HG02973 (cell line): ENCODE data around the gene NOD2.

ENCODE experiments used
- ATAC-seq: cut with Tn5 transposase; IDR thresholded peaks from one replicate; pipeline ENCODE4 v1.9.1; 2021; ENCODE audit warnings: moderate library complexity; ENCODE audit not compliant: unreplicated experiment

The NOD2 gene

GRCh38 chr16:50741225-50741780 lies 47.9 kb downstream of the NOD2 start:
- ATAC-seq, result no peak

GRCh38 chr16:50741781-50742575 lies 48.6 kb downstream of the NOD2 start, which contains the start of gene CYLD:
Gene CYLD, plus strand, starts transcription at chr16:50742086. Its CDS starts 7,613 bp downstream, at chr16:50749699.
- peak; percentile 90 for ATAC-seq

GRCh38 chr16:50742576-50743200 lies 49.3 kb downstream of the NOD2 start:
- ATAC-seq, result no peak

- no peak for ATAC-seq
Measured at GRCh38 chr16:50743581-50744225, 50.3 kb downstream of the NOD2 start.

- no peak for ATAC-seq
Measured at GRCh38 chr16:50744881-50745280, 51.5 kb downstream of the NOD2 start.

- no peak for ATAC-seq
Measured at GRCh38 chr16:50745940-50746339, 52.5 kb downstream of the NOD2 start.

GRCh38 chr16:50747207-50747956 lies 54.0 kb downstream of the NOD2 start:
- peak; percentile 51 for ATAC-seq

- ATAC-seq, result no peak
Measured at GRCh38 chr16:50751528-50751927, 58.1 kb downstream of the NOD2 start.

- ATAC-seq, result no peak
Measured at GRCh38 chr16:50752471-50753235, 59.2 kb downstream of the NOD2 start.

- no peak for ATAC-seq
Measured at GRCh38 chr16:50756473-50756872, 63.1 kb downstream of the NOD2 start.

GRCh38 chr16:50761267-50761666 lies 67.9 kb downstream of the NOD2 start:
- ATAC-seq, result no peak

GRCh38 chr16:50762241-50762640 lies 68.8 kb downstream of the NOD2 start:
- ATAC-seq, result no peak

- ATAC-seq, result no peak
Measured at GRCh38 chr16:50763211-50763610, 69.8 kb downstream of the NOD2 start.

- no peak for ATAC-seq
Measured at GRCh38 chr16:50765260-50765659, 71.9 kb downstream of the NOD2 start.

- ATAC-seq, result no peak
Measured at GRCh38 chr16:50765861-50766260, 72.5 kb downstream of the NOD2 start.

- ATAC-seq, result no peak
Measured at GRCh38 chr16:50767197-50767596, 73.8 kb downstream of the NOD2 start.

GRCh38 chr16:50771366-50771765 lies 78.0 kb downstream of the NOD2 start:
- no peak for ATAC-seq

GRCh38 chr16:50774405-50774804 lies 81.0 kb downstream of the NOD2 start:
- no peak for ATAC-seq

GRCh38 chr16:50774960-50775359 lies 81.6 kb downstream of the NOD2 start:
- ATAC-seq, result no peak

- no peak for ATAC-seq
Measured at GRCh38 chr16:50776037-50776436, 82.6 kb downstream of the NOD2 start.
